Amygdala (tissue), 56 donors: Measurements from ENCODE around the gene CKLF.

Source experiments
- DNase-seq, 56 donors: peaks; one replicate each; lab custom pipeline; 2025; lab: John Stamatoyannopoulos, UW

CKLF gene

GRCh38 chr16:66539623-66540469, 12.5 kb upstream of the CKLF start:
- DNase-seq, result no peak

GRCh38 chr16:66541388-66542355, 10.7 kb upstream of the CKLF start:
- DNase-seq, result no peak

- no peak for DNase-seq
Measured at GRCh38 chr16:66542396-66542795, 10.0 kb upstream of the CKLF start.

- DNase-seq, result no peak
Measured at GRCh38 chr16:66543541-66543940, 8.8 kb upstream of the CKLF start.

- no peak for DNase-seq
Measured at GRCh38 chr16:66544016-66544757, 8.2 kb upstream of the CKLF start.

GRCh38 chr16:66547101-66547989, 5.0 kb upstream of the CKLF start:
- no peak for DNase-seq

- no peak for DNase-seq
Measured at GRCh38 chr16:66548068-66548467, 4.3 kb upstream of the CKLF start.

- DNase-seq, result no peak
Measured at GRCh38 chr16:66548868-66549267, 3.5 kb upstream of the CKLF start.

GRCh38 chr16:66549284-66550131, 2.9 kb upstream of the CKLF start, which contains the start of gene TK2:
TK2 (minus strand) TSS chr16:66550122; CDS start chr16:66550061, 61 bp downstream.
- DNase-seq, result peak in 44 of 56 donors; percentile 28 to 80 (median 60)

- DNase-seq, result peak in 2 of 56 donors; percentile 2 to 12
Measured at GRCh38 chr16:66551348-66551759, 1.0 kb upstream of the CKLF start.

GRCh38 chr16:66551788-66552285, 539 bp upstream of the CKLF start:
- DNase-seq, result peak in 3 of 56 donors; percentile 49 to 64 (median 52)

GRCh38 chr16:66553223-66553622, 847 bp downstream of the CKLF start:
- DNase-seq, result no peak

GRCh38 chr16:66554021-66554420, 1.6 kb downstream of the CKLF start:
- DNase-seq, result no peak

- no peak for DNase-seq
Measured at GRCh38 chr16:66554495-66554894, 2.1 kb downstream of the CKLF start.

GRCh38 chr16:66560107-66560506, 7.7 kb downstream of the CKLF start:
- no peak for DNase-seq

GRCh38 chr16:66561381-66562080, 9.2 kb downstream of the CKLF start:
- DNase-seq, result no peak

- no peak for DNase-seq
Measured at GRCh38 chr16:66562409-66562808, 10.0 kb downstream of the CKLF start.

GRCh38 chr16:66562986-66563385, 10.6 kb downstream of the CKLF start:
- DNase-seq, result no peak
